Fibroblast of lung (primary cell): ENCODE data around the gene PON3.

ENCODE experiments used
- CTCF ChIP-seq, 2 donors: IDR thresholded peaks in 1 of 2; conservative IDR thresholded peaks in 1 of 2; 1 replicate in 1 of 2; 2 replicates in 1 of 2; pipeline ENCODE4 v1.5.1; 2011 to 2012; ENCODE audit warnings: low read length in 2 of 2, control low read depth in 1 of 2, inconsistent platforms in 1 of 2, low read depth in 1 of 2, mild to moderate bottlenecking in 1 of 2
- EZH2 ChIP-seq: IDR thresholded peaks from 2 replicates; pipeline ENCODE4 v1.5.1; 2012; ENCODE audit warnings: low read length, control low read depth, mild to moderate bottlenecking; ENCODE audit errors: missing control alignments

- TF ChIP-seq CTCF (conservative IDR thresholded peaks at IDR 0.05 in 1 of 2, IDR thresholded peaks at IDR 0.05 in 1 of 2; ENCODE audit: low read depth in 1 of 2, low read length in 2 of 2) (no peak), EZH2 (no peak)
These were observed 29.5 kb upstream of the PON3 start for GRCh38 chr7:95425694-95426093.
